ENCODE results near the gene KRT6C.
"Not testable (repeated sequence)": the region's sequence is repeated elsewhere in the genome, so short reads cannot be mapped to it uniquely, and the experiment has no call there.

Gene KRT6C

DNA sequence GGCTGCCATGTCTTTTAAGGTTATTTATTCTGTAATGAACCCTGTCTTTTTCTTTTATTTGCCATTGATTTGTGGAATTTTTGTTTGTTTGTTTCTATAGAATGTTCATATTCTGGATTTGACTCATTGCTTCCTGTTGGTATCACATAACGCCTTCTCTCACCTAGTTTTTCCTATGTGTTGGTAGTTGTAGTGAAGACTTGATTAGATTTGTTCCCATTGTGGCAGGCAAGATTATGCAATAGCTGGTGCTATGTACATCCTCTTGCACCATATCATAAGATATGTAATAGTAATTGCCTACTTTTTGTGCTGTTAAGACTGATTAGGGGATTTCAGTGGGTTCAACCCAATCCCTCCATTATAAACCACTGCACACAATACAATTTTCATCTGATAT, 17.8 kb downstream of the KRT6C start:
- DNase-seq (ENCODE audit: low read depth, low spot score), result no peak

DNA sequence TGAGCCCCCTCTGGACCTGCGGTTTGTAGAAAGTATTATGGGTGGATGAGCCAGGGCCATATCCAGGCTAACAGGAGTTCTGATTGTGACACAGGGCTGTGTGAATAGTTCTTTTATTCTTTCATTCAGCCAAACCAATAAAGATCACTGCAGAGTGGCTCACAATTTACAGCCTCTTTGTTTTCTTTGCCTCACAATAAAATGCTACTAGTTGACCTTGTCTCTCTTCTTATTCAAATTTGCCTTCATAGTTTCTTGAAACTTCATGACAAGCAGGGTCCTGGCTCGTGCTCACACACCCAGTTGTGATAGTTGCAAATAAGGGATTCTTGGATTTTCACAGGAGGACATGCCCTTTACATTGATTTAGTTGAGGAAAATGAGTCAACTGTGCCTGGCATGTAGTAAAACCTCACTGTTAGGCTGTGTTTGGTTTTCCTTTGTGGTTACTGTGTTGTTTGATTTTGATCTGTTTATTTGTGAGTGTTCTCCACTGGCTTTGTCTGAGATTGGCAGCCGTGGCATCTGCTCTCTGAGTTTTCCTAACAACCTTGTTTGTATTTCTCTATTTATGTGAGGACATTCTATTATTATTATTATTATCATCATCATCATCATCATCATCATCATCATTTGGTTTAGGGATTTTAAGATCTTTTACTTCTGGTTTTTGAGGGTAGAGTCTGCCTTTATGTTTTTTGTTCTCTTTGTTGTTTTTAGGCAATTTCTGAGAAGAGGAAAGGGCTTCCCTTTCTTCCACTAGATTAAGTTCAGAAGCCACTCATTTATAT, 19.0 kb downstream of the KRT6C start:
- no peak for DNase-seq (ENCODE audit: low read depth, low spot score)

DNA sequence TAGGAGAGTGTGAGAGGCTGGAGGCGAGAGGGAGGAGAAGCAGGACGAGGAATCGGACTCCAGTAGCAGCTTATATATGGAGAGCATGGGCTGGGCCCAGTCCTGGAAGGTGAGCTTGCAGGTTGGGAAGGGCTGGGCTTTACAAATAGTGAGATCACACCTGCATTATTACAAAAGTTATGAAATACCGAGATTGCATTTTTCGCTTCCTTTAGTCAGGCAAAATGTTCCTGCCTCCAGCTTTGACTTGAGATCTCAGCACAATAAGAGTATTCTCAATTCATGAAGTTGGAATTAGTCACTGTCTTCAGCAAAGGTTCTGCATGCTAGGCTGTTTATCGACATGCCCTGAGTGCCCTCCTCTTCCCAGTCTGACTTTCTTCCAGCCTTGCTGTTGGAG, 21.5 kb downstream of the KRT6C start, which contains the start of gene KRT6B:
TSS of gene KRT6B (minus strand) at position 46 of the 400 bp plus-strand sequence. CDS start 68 bp downstream, outside the sequence.
- DNase-seq (ENCODE audit: low read depth, low spot score), result no peak

- no peak for DNase-seq (ENCODE audit: low read depth, low spot score)
These were observed 25.4 kb downstream of the KRT6C start for GRCh38 chr12:52448228-52448627.

- not testable (repeated sequence) for DNase-seq (ENCODE audit: low read depth, low spot score)
These were observed 26.4 kb downstream of the KRT6C start for GRCh38 chr12:52447196-52447595.

GRCh38 chr12:52446367-52447045, 27.1 kb downstream of the KRT6C start:
- no peak for DNase-seq (ENCODE audit: low read depth, low spot score)

DNA sequence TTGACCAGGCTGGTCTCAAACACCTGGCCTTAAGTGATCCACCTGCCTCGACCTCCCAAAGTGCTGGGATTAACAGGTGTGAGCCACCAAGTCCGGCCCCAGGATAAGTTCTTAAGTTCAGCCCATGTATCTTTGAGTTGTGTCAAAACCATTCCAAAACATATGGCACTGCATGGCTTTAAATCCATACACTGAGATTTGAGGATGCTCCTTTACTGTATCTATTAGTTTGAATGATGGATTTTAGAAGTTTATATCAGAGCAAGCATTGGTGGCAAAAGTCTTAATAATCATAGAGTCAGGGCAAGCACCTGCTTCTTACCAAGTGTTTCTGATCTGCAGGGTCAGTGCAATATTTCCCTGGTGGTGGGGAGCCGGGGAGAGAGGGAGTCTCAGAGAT, 27.7 kb downstream of the KRT6C start:
- DNase-seq (ENCODE audit: low read depth, low spot score), result no peak

DNA sequence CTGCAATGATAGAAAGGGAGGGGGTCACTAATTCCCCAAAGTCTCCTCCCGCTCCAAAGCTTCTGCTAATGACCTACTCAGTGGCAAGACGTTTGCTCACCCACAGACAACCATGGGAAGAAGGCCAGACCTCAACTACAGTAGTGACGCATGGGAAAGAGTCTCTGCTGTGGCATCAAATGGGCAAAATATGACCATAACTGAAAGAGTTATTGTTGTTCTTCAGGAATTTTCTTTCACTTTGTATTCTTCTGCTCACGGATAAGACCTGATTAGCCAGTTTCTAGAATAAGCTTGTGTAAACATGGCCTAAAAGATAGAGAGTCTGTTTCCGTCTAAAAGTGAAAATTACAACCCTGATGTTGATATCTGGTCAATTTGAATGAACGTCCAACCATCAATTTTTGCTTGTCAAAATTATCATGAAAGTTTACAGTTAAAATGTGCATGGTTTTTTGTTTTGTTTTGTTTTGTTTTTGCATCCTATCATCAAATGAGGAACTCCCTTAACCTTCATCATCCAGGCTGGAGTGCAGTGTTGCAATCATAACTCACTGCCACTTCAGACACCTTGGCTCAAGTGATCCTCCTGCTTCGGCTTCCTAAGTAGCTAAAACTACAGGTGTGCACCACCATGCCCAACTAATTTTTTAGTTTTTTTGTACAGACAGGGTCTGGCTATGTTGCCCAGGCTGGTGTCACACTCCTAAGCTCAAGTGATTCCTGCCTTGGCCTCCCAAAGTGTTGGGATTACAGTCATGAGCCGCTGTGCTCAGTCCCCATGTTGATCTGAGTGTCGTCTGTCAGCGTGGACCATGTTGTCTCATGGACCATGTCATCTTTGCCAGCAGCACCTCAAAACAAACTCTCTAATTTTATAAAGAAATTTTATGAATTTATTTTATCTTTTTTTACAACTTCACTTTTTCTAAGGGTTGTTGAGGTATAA, 28.7 kb downstream of the KRT6C start:
- no peak for DNase-seq (ENCODE audit: low read depth, low spot score)

DNA sequence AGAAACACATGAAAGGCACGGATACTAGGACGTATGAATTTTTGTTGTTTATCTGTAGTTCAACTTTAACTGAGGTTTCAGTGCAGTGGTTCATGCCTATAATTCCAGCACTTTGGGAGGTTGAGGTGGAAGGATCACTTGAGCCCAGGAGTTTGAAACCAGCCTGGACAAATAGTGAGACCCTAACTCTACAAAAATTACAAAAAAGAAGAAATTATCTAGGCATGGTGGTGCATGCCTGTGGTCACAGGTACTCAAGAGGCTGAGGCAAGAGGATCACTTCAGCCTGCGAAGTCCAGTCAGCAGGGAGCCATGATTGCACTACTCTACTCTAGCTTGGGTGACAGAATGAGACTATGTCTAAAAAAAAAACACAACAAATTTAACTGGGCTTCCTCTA, 29.6 kb downstream of the KRT6C start:
- no peak for DNase-seq (ENCODE audit: low read depth, low spot score)

- peak; percentile 64 for DNase-seq (ENCODE audit: low read depth, low spot score)
These were observed 31.0 kb downstream of the KRT6C start for GRCh38 chr12:52442600-52443061.

DNA sequence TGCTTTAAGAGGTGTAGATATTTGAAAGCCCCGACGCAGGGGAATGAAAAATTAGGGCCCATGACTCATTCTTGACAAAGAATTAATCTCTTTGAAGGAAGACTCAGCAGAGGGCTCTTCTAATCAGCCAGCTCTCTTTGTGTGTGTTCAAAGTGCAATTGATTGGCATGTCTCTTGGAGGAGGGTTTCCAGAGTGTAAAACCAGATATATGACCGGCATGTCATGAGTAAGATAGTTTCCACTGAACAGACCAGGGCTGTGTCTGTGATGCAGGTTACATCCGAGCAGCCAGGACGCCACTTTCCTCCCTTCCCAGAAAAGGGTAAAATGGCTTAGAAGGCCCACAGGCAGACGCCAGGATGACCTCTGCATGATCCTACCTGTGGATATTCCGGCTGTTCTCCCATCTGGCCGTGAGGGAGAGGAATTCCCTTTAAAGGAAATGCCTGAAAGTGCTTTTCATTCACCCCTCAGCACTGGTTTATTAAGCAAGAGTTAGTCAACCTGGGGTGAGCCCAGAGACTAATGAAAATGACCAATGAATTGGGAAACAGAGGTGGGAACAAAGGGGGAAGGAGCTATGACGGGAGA, 32.2 kb downstream of the KRT6C start:
- no peak for DNase-seq (ENCODE audit: low read depth, low spot score)

- no peak for DNase-seq (ENCODE audit: low read depth, low spot score)
These were observed 32.7 kb downstream of the KRT6C start for GRCh38 chr12:52440821-52441319.

GRCh38 chr12:52439845-52440244, 33.8 kb downstream of the KRT6C start:
- DNase-seq (ENCODE audit: low read depth, low spot score), result no peak

GRCh38 chr12:52439420-52439819, 34.2 kb downstream of the KRT6C start:
- no peak for DNase-seq (ENCODE audit: low read depth, low spot score)

- no peak for DNase-seq (ENCODE audit: low read depth, low spot score)
These were observed 35.0 kb downstream of the KRT6C start for GRCh38 chr12:52438305-52439301.

- DNase-seq (ENCODE audit: low read depth, low spot score), result no peak
These were observed 36.1 kb downstream of the KRT6C start for GRCh38 chr12:52437508-52437907.

DNA sequence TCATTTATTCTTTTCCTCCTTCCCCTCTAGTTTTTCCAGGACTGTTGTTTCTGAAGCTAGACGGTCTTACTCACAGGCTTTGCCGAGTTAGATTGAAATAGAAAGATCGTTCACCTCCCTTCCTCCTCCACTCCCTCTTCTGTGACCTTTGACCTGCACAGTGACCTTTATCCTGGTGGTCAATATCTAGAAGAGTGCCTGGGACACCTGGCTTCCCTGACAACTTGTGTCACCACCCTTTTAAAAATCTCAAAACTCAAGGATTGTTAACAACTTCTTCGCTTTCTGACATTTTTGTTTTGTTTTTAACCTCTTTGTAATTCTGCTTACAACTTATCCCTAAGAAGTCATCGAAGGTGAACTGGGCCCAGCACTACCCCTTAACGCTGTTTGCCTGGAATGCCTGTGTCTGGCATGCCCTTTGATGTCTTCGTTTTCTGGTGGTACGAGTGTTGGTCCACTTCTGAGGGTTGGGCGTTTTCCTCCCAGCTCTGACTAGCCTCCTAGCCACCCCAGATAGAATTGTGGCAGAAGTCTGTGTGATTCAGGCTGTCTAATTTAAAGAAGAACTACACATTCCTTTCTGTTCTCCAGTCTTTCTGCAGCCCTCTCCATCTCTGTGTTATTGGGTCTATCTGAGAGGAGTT, 36.7 kb downstream of the KRT6C start:
- DNase-seq (ENCODE audit: low read depth, low spot score), result no peak

DNA sequence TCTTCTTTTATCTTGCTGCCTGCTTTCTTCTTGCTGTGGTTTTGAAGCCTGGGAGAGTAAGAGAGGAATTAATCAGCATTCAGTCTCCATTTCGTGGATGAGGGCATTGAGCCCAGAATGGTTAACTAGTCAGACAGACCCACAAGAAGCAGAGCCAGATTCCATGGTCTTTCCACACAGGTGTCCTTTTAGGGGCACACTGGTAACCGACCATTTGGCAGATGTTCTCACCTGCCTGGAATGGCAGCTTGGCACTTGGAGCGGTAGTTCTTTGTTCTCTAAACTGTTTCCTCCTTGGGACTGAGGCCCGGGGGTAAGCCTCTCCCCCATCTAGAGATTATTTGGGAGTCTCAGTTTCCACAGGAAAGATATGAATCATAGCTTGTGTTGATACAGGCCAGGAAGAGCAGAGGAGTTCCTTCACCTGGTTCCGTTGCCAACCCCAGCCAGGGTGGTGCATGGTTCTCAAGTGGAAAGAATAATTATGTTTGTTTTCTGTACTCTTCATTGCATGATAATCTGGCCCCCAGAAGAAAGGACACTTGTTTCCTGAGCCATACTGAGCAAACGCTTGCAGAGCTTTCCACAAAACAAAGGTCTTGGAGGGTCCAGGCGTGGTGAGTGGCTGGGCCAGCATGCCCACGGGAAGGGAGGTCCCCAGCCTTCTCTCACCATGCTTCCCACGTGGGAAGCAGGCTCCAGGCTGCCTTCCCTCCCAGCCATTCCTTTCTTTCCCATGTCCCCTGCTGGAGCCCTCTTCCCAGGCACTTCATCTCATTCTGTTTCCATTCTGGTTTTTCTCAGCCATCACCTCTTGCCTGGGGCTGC, 37.4 kb downstream of the KRT6C start:
- DNase-seq (ENCODE audit: low read depth, low spot score), result no peak

GRCh38 chr12:52435659-52435999, 38.0 kb downstream of the KRT6C start:
- DNase-seq (ENCODE audit: low read depth, low spot score), result no peak
